GM06990 (cell line): ENCODE data around the gene DCUN1D2.

Source experiments
- DNase-seq: peaks from one replicate; pipeline ENCODE4 v3.0.0-alpha.2; 2011; ENCODE audit not compliant: insufficient read length; ENCODE audit errors: extremely low read depth
- H3K27me3 ChIP-seq: replicated peaks from 2 replicates; pipeline ENCODE4 v1.6.0; 2011; ENCODE audit warnings: low read length; ENCODE audit not compliant: control insufficient read depth, insufficient read depth
- H3K36me3 ChIP-seq: 2 replicates; pipeline ENCODE4 v1.5.1; 2011; ENCODE audit warnings: low read length; ENCODE audit not compliant: control insufficient read depth, insufficient read depth
- H3K4me3 ChIP-seq: replicated peaks from 2 replicates; pipeline ENCODE4 v1.5.1; 2011; ENCODE audit warnings: low read depth, mild to moderate bottlenecking, control low read depth, low read length
- TF ChIP-seq, protein P1 (sequence below): IDR thresholded peaks from 2 replicates; pipeline ENCODE4 v1.5.1; 2011; ENCODE audit warnings: low read length, control low read depth, mild to moderate bottlenecking, inconsistent platforms; ENCODE audit not compliant: insufficient read depth, poor library complexity, severe bottlenecking

Gene DCUN1D2

DNA sequence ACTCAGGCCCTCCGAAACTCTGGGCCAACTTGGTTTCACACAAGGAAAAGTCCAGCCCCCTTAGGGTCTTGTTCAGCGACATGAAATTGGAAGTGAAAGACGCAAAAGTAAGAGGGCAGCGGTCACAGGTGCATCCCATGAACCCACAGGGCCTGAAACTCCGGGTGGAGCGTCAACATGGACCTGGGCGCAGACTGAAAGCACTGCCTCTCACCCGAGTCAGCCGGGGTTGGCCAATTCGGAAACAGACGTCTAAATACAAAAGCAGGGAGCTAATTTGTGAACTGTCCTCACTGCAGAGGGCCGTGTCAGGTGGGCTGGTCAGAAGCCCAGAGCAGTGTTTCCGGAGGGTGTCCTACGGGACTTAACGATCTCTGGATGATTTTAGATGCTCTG, 63.9 kb downstream of the DCUN1D2 start:
- Histone ChIP-seq H3K4me3 (no peak overlapping the region), H3K36me3 (no peaks in the 10 kb centered on the region), H3K27me3 (no peaks in the 10 kb centered on the region)
- TF ChIP-seq, protein P1, sequence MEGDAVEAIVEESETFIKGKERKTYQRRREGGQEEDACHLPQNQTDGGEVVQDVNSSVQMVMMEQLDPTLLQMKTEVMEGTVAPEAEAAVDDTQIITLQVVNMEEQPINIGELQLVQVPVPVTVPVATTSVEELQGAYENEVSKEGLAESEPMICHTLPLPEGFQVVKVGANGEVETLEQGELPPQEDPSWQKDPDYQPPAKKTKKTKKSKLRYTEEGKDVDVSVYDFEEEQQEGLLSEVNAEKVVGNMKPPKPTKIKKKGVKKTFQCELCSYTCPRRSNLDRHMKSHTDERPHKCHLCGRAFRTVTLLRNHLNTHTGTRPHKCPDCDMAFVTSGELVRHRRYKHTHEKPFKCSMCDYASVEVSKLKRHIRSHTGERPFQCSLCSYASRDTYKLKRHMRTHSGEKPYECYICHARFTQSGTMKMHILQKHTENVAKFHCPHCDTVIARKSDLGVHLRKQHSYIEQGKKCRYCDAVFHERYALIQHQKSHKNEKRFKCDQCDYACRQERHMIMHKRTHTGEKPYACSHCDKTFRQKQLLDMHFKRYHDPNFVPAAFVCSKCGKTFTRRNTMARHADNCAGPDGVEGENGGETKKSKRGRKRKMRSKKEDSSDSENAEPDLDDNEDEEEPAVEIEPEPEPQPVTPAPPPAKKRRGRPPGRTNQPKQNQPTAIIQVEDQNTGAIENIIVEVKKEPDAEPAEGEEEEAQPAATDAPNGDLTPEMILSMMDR: no peak
- no peak for DNase-seq

DNA sequence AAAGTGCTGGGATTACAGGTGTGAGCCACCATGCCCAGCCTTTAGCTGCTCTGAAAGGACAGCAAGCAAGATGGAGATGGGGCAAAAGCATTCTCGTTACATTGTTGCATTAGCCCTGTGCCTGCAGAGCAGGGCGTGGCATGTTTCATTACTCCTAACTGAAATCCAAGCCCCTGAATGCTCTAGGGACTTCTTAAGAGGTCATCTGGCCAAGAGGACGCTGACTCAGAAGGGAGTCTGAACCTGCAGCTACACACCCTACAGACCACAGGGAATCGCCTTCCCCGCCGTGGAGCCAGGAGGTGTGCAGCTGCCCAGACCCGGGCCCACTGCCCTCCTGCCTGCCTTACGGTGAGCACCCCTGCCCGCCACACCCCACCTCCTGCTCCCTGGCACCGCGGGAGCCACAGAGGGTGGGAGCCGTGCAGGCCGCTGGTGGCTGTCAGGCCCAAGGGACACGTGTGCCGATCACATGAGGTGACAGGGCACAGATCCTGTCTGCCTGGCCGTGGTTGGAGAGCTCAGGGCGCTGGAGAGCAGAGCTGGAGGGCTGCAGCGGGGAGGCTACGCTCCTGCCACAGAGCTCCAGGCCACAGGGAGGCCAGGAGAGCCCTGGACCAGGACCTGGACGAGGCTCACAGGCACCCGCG, 64.4 kb downstream of the DCUN1D2 start:
- DNase-seq: no peak
- Histone ChIP-seq H3K4me3 (no peak overlapping the region), H3K36me3 (no peaks in the 10 kb centered on the region), H3K27me3 (no peaks in the 10 kb centered on the region)
- TF ChIP-seq, protein P1: no peak

DNA sequence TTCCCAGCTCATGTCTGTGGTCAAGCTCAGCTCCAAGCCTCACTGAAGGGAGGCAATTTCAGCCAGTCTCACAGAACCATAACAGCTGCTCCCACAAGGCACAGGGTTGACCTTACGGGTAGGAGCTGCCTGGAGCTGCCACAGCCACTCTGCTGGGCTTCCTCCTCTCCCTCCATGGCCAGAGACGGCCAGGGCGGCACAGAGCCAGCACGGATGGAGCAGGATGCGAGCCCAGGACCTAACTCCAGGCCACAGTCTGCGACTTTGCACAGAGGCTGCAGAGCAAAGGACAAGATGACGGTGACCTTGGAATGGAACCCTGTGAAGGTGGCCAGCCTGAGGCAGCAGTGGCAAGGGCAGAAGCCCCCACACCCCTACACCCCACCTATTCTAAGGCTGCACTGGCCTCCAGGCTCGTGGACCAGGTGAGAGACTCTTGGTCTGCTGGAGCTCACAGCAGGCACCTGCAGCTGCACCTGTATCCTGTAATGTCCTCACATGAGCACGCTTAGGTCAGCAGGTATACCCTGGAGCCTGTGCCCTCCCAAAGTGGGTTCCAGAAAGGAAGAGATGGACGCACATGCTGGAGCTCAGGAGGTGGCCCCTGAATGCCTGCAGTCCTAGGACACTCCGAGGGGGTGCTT, 66.9 kb downstream of the DCUN1D2 start:
- DNase-seq: no peak
- TF ChIP-seq, protein P1: no peak
- Histone ChIP-seq H3K4me3 (no peak overlapping the region), H3K27me3 (no peaks in the 10 kb centered on the region), H3K36me3 (no peaks in the 10 kb centered on the region)

DNA sequence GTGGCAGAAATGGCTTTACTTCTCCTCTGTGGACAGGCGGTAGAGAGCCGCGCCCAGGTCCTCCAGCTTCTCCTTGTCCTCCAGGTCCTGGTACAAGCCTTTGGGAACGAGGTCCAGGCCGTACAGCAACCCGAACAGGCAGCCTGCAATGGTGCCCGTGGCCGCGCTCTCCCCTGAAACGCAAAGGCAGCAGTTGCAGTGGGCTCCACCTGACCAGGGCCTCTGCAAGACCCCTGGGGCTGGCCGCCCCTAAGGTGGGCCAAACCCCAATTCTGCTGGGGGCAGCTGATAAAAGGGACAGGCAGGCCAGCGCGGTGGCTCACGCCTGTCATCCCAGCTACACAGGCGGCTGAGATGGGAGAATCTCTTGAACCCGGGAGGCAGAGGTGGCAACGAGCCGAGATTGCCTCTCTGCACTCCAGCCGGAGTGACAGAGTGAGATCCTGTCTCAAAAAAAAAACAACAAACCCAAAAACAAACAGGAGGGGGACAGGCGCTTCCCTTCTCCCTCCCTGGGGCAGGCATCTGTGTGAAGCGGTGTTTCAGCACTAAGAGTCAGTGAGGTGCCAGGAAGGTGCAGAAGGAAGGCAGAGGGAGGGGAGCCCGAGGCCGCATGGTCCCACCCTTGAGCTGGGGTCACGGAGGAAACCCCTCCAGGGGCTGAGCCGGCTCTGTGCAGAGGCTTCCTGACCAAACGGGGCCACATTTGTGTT, 67.5 kb downstream of the DCUN1D2 start:
- DNase-seq: no peak
- no peaks in the 10 kb centered on the region; the same call in 1 of the 2 replicates for H3K27me3 ChIP-seq
- TF ChIP-seq, protein P1: no peak
- no peak overlapping the region for H3K4me3 ChIP-seq
- H3K36me3 ChIP-seq: no peaks in the 10 kb centered on the region

DNA sequence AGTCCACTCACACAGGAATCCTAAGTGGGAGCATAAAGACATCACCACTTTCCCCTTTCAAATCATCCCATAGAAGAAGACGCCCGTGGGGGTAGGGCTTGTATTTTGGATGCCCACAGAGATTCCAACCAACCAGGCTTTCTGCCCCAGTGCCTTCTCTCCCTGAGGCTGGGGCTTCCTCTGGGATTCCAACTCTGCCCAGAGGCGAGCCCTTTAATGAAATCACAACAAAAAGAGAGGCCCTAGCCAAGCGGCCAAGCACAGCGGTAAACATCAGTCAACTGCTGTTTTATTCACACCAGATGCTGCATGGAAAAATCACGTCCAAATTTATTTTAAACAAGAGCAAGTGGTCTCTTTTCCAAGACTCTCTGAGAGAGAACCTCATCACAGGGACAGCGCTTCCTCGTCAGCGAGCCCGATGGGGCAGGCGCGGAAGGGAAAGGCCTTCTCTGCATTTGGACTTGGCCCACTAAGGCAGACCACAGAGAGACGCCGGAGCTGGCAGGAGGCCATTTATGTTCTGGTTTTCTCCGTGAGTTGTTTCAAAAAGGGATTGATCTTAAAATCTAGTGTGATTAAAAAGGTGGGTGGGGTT, 68.7 kb downstream of the DCUN1D2 start:
- no peak for DNase-seq
- Histone ChIP-seq H3K36me3 (no peaks in the 10 kb centered on the region), H3K27me3 (no peaks in the 10 kb centered on the region; the same call in 1 of the 2 replicates), H3K4me3 (no peak overlapping the region)
- TF ChIP-seq, protein P1: no peak
